ENCODE results near the gene PEX11A. TPM values are rescaled to one million over a fixed set of nuclear protein-coding genes. Genes with fewer than 3 reads are reported as not detected.

The PEX11A gene
- total RNA-seq, 4 donors from 2014 or later, result 17.4 to 39.5 (median 20.6) TPM

- WGBS, 2 donors, result 1 to 12% methylated on average over 15 to 25 of the region's 72 CpGs
- Histone ChIP-seq H3K27me3 (no peaks in the 10 kb centered on the region), H3K4me1 (peaks cover 18 to 29% of the 10 kb centered on the region in 2 donors), H3K36me3 (no peaks in the 10 kb centered on the region), H3K4me3 (replicated peaks in 1 of 3) (peak overlapping the region in 1 of 3 donors; percentile 25), H3K9me3 (no peaks in the 10 kb centered on the region), H3K27ac (peak overlapping the region; percentile 78 to 87 (median 81))
- DNase-seq, result peak; percentile 48 to 50
- intact Hi-C loops (cut with DNase I), result no loop called here
- TF ChIP-seq CTCF (IDR thresholded peaks at IDR 0.05) (no peak), POLR2A (IDR thresholded peaks at IDR 0.05) (peak in 1 of 2 donors; percentile 35)
These were observed 24.9 kb downstream of the PEX11A start for GRCh38 chr15:89665449-89666181.

GRCh38 chr15:89664441-89665350 is 25.9 kb downstream of the PEX11A start:
- intact Hi-C loops (cut with DNase I), result no loop called here
- Histone ChIP-seq H3K27ac (peak overlapping the region; percentile 78 to 87 (median 81)), H3K36me3 (no peaks in the 10 kb centered on the region), H3K4me1 (peaks cover 18 to 29% of the 10 kb centered on the region in 2 donors), H3K27me3 (no peaks in the 10 kb centered on the region), H3K4me3 (replicated peaks in 1 of 3) (peak overlapping the region in 1 of 3 donors; percentile 25), H3K9me3 (no peaks in the 10 kb centered on the region)
- peak; percentile 57 to 64 for DNase-seq
- TF ChIP-seq CTCF (IDR thresholded peaks at IDR 0.05) (no peak), POLR2A (IDR thresholded peaks at IDR 0.05) (no peak)
- 55 to 66% methylated on average over 13 of the region's 13 CpGs for WGBS, 2 donors

- WGBS, 2 donors, result 63 to 75% methylated on average over 11 of the region's 11 CpGs
- H3K4me1 ChIP-seq, result peaks cover 18 to 29% of the 10 kb centered on the region in 2 donors
- H3K27ac ChIP-seq, result peak overlapping the region; percentile 3 to 48 (median 23)
- H3K27me3 ChIP-seq, result no peaks in the 10 kb centered on the region
- no peaks in the 10 kb centered on the region for H3K36me3 ChIP-seq
- DNase-seq, result peak in 1 of 2 donors; percentile 35
- H3K9me3 ChIP-seq, result no peaks in the 10 kb centered on the region
- H3K4me3 ChIP-seq (replicated peaks in 1 of 3), result no peak overlapping the region
- intact Hi-C loops (cut with DNase I), result no loop called here
- TF ChIP-seq POLR2A (IDR thresholded peaks at IDR 0.05) (no peak), CTCF (IDR thresholded peaks at IDR 0.05) (no peak)
These were observed 27.5 kb downstream of the PEX11A start for GRCh38 chr15:89662893-89663626.

GRCh38 chr15:89660556-89660955 is 30.0 kb downstream of the PEX11A start:
- H3K9me3 ChIP-seq, result no peaks in the 10 kb centered on the region
- intact Hi-C loops (cut with DNase I), result no loop called here
- no peaks in the 10 kb centered on the region for H3K36me3 ChIP-seq
- no peaks in the 10 kb centered on the region for H3K27me3 ChIP-seq
- no peak for DNase-seq
- 81 to 89% methylated on average over 2 of the region's 2 CpGs for WGBS, 2 donors
- no peak overlapping the region for H3K27ac ChIP-seq
- no peak for TF ChIP-seq POLR2A (IDR thresholded peaks at IDR 0.05)
- no peak for TF ChIP-seq CTCF (IDR thresholded peaks at IDR 0.05)
- H3K4me3 ChIP-seq (replicated peaks in 1 of 3), result no peak overlapping the region
- H3K4me1 ChIP-seq, result peaks cover 15 to 24% of the 10 kb centered on the region in 2 donors

Measured in thyroid gland (tissue), 4 donors.